HepG2 (cell line): ENCODE measurements around the gene AUTS2. TPM values are rescaled to one million over a fixed set of nuclear protein-coding genes. Genes with fewer than 3 reads are reported as not detected.

ENCODE experiments used
- ATAC-seq: fragments of 200-7000 bp; cut with Tn5 transposase; 3 replicates; pipeline ENCODE4 v1.9.1; 2020; ENCODE audit warnings: mild to moderate bottlenecking, moderate library complexity
- BruUV-seq: library from RNA; stranded (reverse); fragments of 400-500 nt; replicated peaks from 2 replicates; lab custom pipeline; 2021; lab: Mats Ljungman, UMichigan
- CTCF ChIA-PET: fragments of 300-600 bp; formaldehyde crosslinking; extraction: SDS; loops from one replicate; lab custom pipeline; 2021; ENCODE audit warnings: low total read pairs, inconsistent platforms, low intra/inter-chr PET ratio; lab: Yijun Ruan, JAX
- POLR2A ChIA-PET: fragments of 350-600 bp; sonication (Branson Sonifier 250); formaldehyde crosslinking; loops from one replicate; lab custom pipeline; 2020; ENCODE audit warnings: antibody characterized with exemption, inconsistent platforms; lab: Yijun Ruan, JAX
- DNase-seq: peaks from one replicate; pipeline ENCODE4 v3.0.0-alpha.2; 2015; ENCODE audit warnings: low spot score
- FAIRE-seq: peaks from 3 replicates; lab custom pipeline; 2011; peaks lifted over from hg19 to GRCh38; lab: Jason Lieb, UNC
- H2AFZ ChIP-seq: one replicate; pipeline ENCODE4 v1.6.1; 2011; ENCODE audit warnings: low read length, inconsistent platforms
- H3K27ac ChIP-seq: fragments of 300-600 bp; 3 replicates; pipeline ENCODE4 v1.8.0; 2011; ENCODE audit warnings: mixed run types, mild to moderate bottlenecking, mixed read lengths, low read length, inconsistent platforms; ENCODE audit not compliant: insufficient read depth; ENCODE audit errors: extremely low read length
- H3K27me3 ChIP-seq, 2 experiments: fragments of 200-600 bp in 1 of 2; 2 replicates in 1 of 2; 3 replicates in 1 of 2; pipeline versions ENCODE4 v1.6.0 to v1.8.0; 2011; ENCODE audit warnings: low read length in 2 of 2, mild to moderate bottlenecking in 2 of 2, moderate library complexity in 2 of 2, inconsistent platforms in 1 of 2; ENCODE audit not compliant: insufficient read depth in 2 of 2, control insufficient read depth in 1 of 2
- H3K36me3 ChIP-seq, 2 experiments: fragments of 200-600 bp in 1 of 2; replicated peaks in 1 of 2; 2 replicates in 1 of 2; 3 replicates in 1 of 2; pipeline versions ENCODE4 v1.5.1 to v1.8.0; 2011; ENCODE audit warnings: low read length in 2 of 2, inconsistent platforms in 1 of 2; ENCODE audit not compliant: insufficient read depth in 2 of 2, control insufficient read depth in 1 of 2
- H3K4me1 ChIP-seq: 2 replicates; pipeline ENCODE4 v1.5.1; 2012; ENCODE audit warnings: low read length, inconsistent platforms; ENCODE audit not compliant: insufficient read depth
- H3K4me2 ChIP-seq: 2 replicates; pipeline ENCODE4 v1.6.0; 2011; ENCODE audit warnings: low read depth, low read length, inconsistent platforms
- H3K4me3 ChIP-seq, 3 experiments: fragments of 200-600 bp in 1 of 3; sonication (generic), shearing (Covaris generic) in 1 of 3; replicated peaks in 1 of 3; 2 replicates each; pipeline ENCODE4 v1.5.1; 2011 to 2016; ENCODE audit warnings: low read length in 3 of 3, inconsistent platforms in 2 of 3, low read depth in 2 of 3, mild to moderate bottlenecking in 2 of 3, control low read depth in 1 of 3, mixed read lengths in 1 of 3; ENCODE audit not compliant: insufficient read depth in 1 of 3
- H3K79me2 ChIP-seq: one replicate; pipeline ENCODE4 v1.6.1; 2011; ENCODE audit warnings: low read length, inconsistent platforms; ENCODE audit not compliant: insufficient read depth
- H3K9ac ChIP-seq: 2 replicates; pipeline ENCODE4 v1.6.0; 2011; ENCODE audit warnings: mild to moderate bottlenecking, low read depth, low read length, inconsistent platforms; ENCODE audit not compliant: insufficient read depth
- H3K9me3 ChIP-seq: 2 replicates; pipeline ENCODE4 v1.5.1; 2012; ENCODE audit warnings: mild to moderate bottlenecking, low read length
- H4K20me1 ChIP-seq: 2 replicates; pipeline ENCODE4 v1.6.0; 2011; ENCODE audit warnings: inconsistent platforms, mild to moderate bottlenecking, low read length, moderate library complexity; ENCODE audit not compliant: insufficient read depth
- BRCA1 ChIP-seq: sonication (generic); formaldehyde crosslinking; IDR thresholded peaks from 2 replicates; pipeline ENCODE4 v1.4.0; 2020; ENCODE audit warnings: missing genetic modification reagents
- CHD4 ChIP-seq: fragments of 200-600 bp; sonication (generic); IDR thresholded peaks from 2 replicates; pipeline ENCODE4 v1.7.0; 2017; ENCODE audit warnings: mild to moderate bottlenecking, low read length, borderline replicate concordance
- E2F2 ChIP-seq: sonication (generic); formaldehyde crosslinking; IDR thresholded peaks from 2 replicates; pipeline ENCODE4 v1.4.0; 2020; ENCODE audit warnings: missing genetic modification reagents, borderline replicate concordance
- JUNB ChIP-seq: sonication (generic); formaldehyde crosslinking; IDR thresholded peaks from 2 replicates; pipeline ENCODE4 v1.8.0; 2022; ENCODE audit warnings: missing genetic modification reagents, mild to moderate bottlenecking, borderline replicate concordance
- MATR3 ChIP-seq: sonication (generic); formaldehyde crosslinking; IDR thresholded peaks from 2 replicates; pipeline ENCODE4 v1.4.0; 2020; ENCODE audit warnings: missing genetic modification reagents
- RXRA ChIP-seq: sonication (generic); formaldehyde crosslinking; IDR thresholded peaks from 2 replicates; pipeline ENCODE4 v1.5.1; 2020; ENCODE audit warnings: missing genetic modification reagents
- SMC3 ChIP-seq: IDR thresholded peaks from 2 replicates; pipeline ENCODE4 v1.6.1; 2011; ENCODE audit warnings: low read length, improper control_type of control experiment
- WGBS: methylation state at CpG from one replicate; pipeline ENCODE4 v1.1.6; 2017; ENCODE audit warnings: low lambda C conversion rate; 5-methylcytosine and 5-hydroxymethylcytosine counted together
- in situ Hi-C: cut with HindIII; loops from 2 replicates; pipeline ENCODE4 v1.10.0; 2017; ENCODE audit warnings: low pct_unique_long_range_greater_than_20kb; ENCODE audit not compliant: extremely low pct_ligation_motif_present
- intact Hi-C: fragments of 100-400 bp; cut with micrococcal nuclease; formaldehyde crosslinking; loops from one replicate; pipeline ENCODE4 v1.10.0; 2022; ENCODE audit not compliant: unreplicated experiment
- polyA plus RNA-seq, 8 experiments: library from polyadenylated mRNA; depleted of rRNA in 3 of 8; stranded (reverse) in 7 of 8; unstranded in 1 of 8; fragments of >200 nt; fragmentation: Illumina TruSeq in 4 of 8; extraction: Trizol in 4 of 8; gene quantifications; 2 replicates each; pipeline versions ENCODE4 v1.2.1 to v1.2.3, GENCODE V29; 2011 to 2016; ENCODE audit warnings: low read depth in 4 of 8, missing spikeins in 1 of 8, mixed read lengths in 1 of 8; ENCODE audit not compliant: insufficient read depth in 1 of 8
- total RNA-seq, 5 experiments: library from RNA; depleted of rRNA; stranded (reverse); fragments of >200 nt; fragmentation: Illumina TruSeq; extraction: Trizol; gene quantifications; 2 replicates each; pipeline ENCODE4 v1.2.3, GENCODE V29; 2016; ENCODE audit warnings: low read depth in 1 of 5
- TF ChIP-seq, protein P1 (sequence below): sonication (generic); formaldehyde crosslinking; IDR thresholded peaks from 2 replicates; pipeline ENCODE4 v1.4.0; 2020; ENCODE audit warnings: mild to moderate bottlenecking, missing genetic modification reagents, borderline replicate concordance
- TF ChIP-seq, protein P2 (sequence below): sonication (generic); formaldehyde crosslinking; IDR thresholded peaks from 2 replicates; pipeline ENCODE4 v1.8.0; 2022; ENCODE audit warnings: missing genetic modification reagents, low read depth, mild to moderate bottlenecking, borderline replicate concordance

The AUTS2 gene
- total and polyA plus RNA-seq, 2 of the 13 experiments (the other 11 are each of a cell fraction or from before 2014, with no cell fraction given), result 0.38 TPM; not detected in 1

DNA sequence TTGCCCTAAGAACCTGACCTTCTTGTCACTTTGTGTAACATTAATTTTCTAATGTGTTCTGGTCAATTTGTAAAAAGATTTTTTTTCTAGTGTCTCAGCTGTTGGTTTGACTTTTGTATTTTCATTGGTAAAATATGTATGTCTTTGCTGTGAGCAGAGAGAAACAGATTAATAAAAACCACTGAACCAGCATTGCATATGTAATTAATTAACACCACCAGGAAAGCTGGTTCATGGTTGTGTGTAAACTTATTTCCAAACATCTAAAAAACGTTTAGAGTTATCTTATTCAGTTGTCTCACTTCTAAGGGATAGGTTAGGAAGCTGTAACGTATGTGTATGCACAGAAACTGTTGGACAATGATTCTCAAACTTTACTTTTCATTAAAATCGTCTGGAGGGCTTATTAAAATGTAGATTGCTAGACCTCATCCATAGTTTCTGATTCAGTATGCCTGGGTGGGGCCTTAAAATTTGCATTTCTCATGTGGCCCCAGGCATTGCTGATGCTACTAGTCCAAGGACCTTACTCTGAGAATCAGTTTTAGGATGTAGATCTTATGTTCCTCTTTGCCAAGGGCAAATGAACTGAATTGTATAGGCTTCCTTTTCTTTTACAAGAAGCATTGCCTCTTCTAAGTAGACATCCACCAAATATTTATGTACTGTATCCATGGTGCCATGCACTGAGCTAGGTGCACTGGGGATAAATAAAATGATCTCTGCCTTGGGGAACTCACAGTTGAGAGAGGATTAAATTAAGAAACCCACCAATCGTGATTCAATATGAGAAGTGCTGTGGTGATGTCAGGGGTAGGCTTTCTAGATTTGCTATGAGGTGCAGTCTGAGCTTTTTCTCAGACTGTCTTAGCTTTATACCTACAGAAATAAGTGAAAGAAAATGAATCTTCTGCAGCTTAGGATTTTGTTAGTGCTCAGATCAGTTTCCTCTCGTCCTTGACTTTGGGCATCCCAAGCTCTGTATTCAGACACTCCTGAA lies 98.7 kb downstream of the AUTS2 start:
- CTCF ChIA-PET, result no interaction called here
- TF ChIP-seq, protein P1, sequence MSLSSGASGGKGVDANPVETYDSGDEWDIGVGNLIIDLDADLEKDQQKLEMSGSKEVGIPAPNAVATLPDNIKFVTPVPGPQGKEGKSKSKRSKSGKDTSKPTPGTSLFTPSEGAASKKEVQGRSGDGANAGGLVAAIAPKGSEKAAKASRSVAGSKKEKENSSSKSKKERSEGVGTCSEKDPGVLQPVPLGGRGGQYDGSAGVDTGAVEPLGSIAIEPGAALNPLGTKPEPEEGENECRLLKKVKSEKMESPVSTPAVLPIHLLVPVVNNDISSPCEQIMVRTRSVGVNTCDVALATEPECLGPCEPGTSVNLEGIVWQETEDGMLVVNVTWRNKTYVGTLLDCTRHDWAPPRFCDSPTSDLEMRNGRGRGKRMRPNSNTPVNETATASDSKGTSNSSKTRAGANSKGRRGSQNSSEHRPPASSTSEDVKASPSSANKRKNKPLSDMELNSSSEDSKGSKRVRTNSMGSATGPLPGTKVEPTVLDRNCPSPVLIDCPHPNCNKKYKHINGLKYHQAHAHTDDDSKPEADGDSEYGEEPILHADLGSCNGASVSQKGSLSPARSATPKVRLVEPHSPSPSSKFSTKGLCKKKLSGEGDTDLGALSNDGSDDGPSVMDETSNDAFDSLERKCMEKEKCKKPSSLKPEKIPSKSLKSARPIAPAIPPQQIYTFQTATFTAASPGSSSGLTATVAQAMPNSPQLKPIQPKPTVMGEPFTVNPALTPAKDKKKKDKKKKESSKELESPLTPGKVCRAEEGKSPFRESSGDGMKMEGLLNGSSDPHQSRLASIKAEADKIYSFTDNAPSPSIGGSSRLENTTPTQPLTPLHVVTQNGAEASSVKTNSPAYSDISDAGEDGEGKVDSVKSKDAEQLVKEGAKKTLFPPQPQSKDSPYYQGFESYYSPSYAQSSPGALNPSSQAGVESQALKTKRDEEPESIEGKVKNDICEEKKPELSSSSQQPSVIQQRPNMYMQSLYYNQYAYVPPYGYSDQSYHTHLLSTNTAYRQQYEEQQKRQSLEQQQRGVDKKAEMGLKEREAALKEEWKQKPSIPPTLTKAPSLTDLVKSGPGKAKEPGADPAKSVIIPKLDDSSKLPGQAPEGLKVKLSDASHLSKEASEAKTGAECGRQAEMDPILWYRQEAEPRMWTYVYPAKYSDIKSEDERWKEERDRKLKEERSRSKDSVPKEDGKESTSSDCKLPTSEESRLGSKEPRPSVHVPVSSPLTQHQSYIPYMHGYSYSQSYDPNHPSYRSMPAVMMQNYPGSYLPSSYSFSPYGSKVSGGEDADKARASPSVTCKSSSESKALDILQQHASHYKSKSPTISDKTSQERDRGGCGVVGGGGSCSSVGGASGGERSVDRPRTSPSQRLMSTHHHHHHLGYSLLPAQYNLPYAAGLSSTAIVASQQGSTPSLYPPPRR, result no peak
- no peak for TF ChIP-seq JUNB (CRISPR knock-in tag)
- no peak for TF ChIP-seq RXRA (CRISPR knock-in tag)
- TF ChIP-seq CHD4, result no peak
- TF ChIP-seq BRCA1 (CRISPR knock-in tag), result no peak
- no peak for TF ChIP-seq SMC3
- TF ChIP-seq MATR3 (CRISPR knock-in tag), result no peak
- TF ChIP-seq E2F2 (CRISPR knock-in tag), result no peak
- TF ChIP-seq, protein P2, sequence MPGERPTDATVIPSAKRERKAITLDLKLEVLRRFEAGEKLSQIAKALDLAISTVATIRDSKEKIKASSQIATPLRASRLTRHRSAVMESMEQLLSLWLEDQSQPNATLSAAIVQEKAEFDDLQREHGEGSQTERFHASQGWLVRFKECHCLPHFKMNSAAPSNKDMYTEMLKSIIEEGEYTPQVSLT (CRISPR knock-in tag), result no peak

More for the DNA sequence above, 98.7 kb downstream of the AUTS2 start:
- Histone ChIP-seq H3K27ac (no peak overlapping the region), H3K27me3 (no peaks in the 10 kb centered on the region), H3K36me3 (no peaks in the 10 kb centered on the region), H2AFZ (no peak overlapping the region), H3K4me1 (no peaks in the 10 kb centered on the region), H3K4me3 (no peak overlapping the region), H3K9ac (no peak overlapping the region), H3K9me3 (no peaks in the 10 kb centered on the region), H4K20me1 (no peaks in the 10 kb centered on the region), H3K4me2 (no peak overlapping the region), H3K79me2 (no peaks in the 10 kb centered on the region)
- intact Hi-C loops (no loop called here), in situ Hi-C loops (no loop called here)
- no peak for ATAC-seq
- WGBS, result 2% methylated on average over 5 of the region's 5 CpGs
- FAIRE-seq, result no peak
- DNase-seq, result no peak
- no TSS peak for BruUV-seq
- POLR2A ChIA-PET, result no interaction called here
